T-helper 2 cell treated with Interferon-gamma antibody and Interleukin-4, amounts not matched to agents 5 μg/mL and 100 μg/mL, for 36 hours (primary cell): ENCODE data around the gene ZFR.
A peak's percentile ranks its signal among the peaks of the same experiment; 100 is the strongest.

Experiments used
- DNase-seq: peaks from one replicate; pipeline ENCODE4 v3.0.0; 2021; ENCODE audit warnings: low spot score
- H3K27ac Mint-ChIP-seq: one replicate; pipeline ENCODE4 v1.8.0; 2021; ENCODE audit warnings: mild to moderate bottlenecking, mixed read lengths
- H3K27me3 Mint-ChIP-seq: one replicate; pipeline ENCODE4 v1.8.0; 2021; ENCODE audit warnings: low read depth, mixed read lengths
- H3K36me3 Mint-ChIP-seq: one replicate; pipeline ENCODE4 v1.8.0; 2021; ENCODE audit warnings: low read depth, mixed read lengths
- H3K4me1 Mint-ChIP-seq: one replicate; pipeline ENCODE4 v1.8.0; 2021; ENCODE audit warnings: low read depth, mixed read lengths
- H3K4me3 Mint-ChIP-seq: one replicate; pipeline ENCODE4 v1.8.0; 2022; ENCODE audit warnings: mild to moderate bottlenecking, moderate library complexity, mixed read lengths
- H3K9me3 Mint-ChIP-seq: one replicate; pipeline ENCODE4 v1.8.0; 2021; ENCODE audit warnings: mixed read lengths

Gene ZFR

GRCh38 chr5:32352685-32353084 is 91.9 kb downstream of the ZFR start:
- no peak for DNase-seq
- H3K27me3 Mint-ChIP-seq = no peaks in the 10 kb centered on the region
- H3K27ac Mint-ChIP-seq = no peak overlapping the region
- H3K9me3 Mint-ChIP-seq = peaks cover 14% of the 10 kb centered on the region
- H3K4me1 Mint-ChIP-seq = no peaks in the 10 kb centered on the region
- H3K4me3 Mint-ChIP-seq = no peak overlapping the region
- H3K36me3 Mint-ChIP-seq = peaks cover 22% of the 10 kb centered on the region

GRCh38 chr5:32346869-32347268 is 97.7 kb downstream of the ZFR start:
- no peaks in the 10 kb centered on the region for H3K27me3 Mint-ChIP-seq
- H3K27ac Mint-ChIP-seq = no peak overlapping the region
- no peaks in the 10 kb centered on the region for H3K4me1 Mint-ChIP-seq
- peaks cover 2% of the 10 kb centered on the region for H3K36me3 Mint-ChIP-seq
- no peak for DNase-seq
- no peak overlapping the region for H3K4me3 Mint-ChIP-seq
- H3K9me3 Mint-ChIP-seq = peaks cover 32% of the 10 kb centered on the region

- Mint-ChIP-seq H3K4me1 (no peaks in the 10 kb centered on the region), H3K9me3 (peaks cover 45% of the 10 kb centered on the region), H3K4me3 (no peak overlapping the region), H3K27me3 (no peaks in the 10 kb centered on the region), H3K36me3 (peaks cover 2% of the 10 kb centered on the region), H3K27ac (no peak overlapping the region)
- no peak for DNase-seq
These were observed 101.4 kb downstream of the ZFR start for GRCh38 chr5:32343058-32343672.

- H3K9me3 Mint-ChIP-seq = peaks cover 43% of the 10 kb centered on the region
- H3K4me1 Mint-ChIP-seq = no peaks in the 10 kb centered on the region
- H3K27me3 Mint-ChIP-seq = no peaks in the 10 kb centered on the region
- H3K27ac Mint-ChIP-seq = no peak overlapping the region
- H3K36me3 Mint-ChIP-seq = peaks cover 2% of the 10 kb centered on the region
- no peak for DNase-seq
- H3K4me3 Mint-ChIP-seq = no peak overlapping the region
These were observed 101.9 kb downstream of the ZFR start for GRCh38 chr5:32342656-32343055.

- Mint-ChIP-seq H3K4me3 (no peak overlapping the region), H3K27ac (no peak overlapping the region), H3K27me3 (no peaks in the 10 kb centered on the region), H3K4me1 (no peaks in the 10 kb centered on the region), H3K36me3 (peaks cover 2% of the 10 kb centered on the region), H3K9me3 (peaks cover 41% of the 10 kb centered on the region)
- no peak for DNase-seq
These were observed 104.7 kb downstream of the ZFR start for GRCh38 chr5:32339878-32340277.

- peaks cover 38% of the 10 kb centered on the region for H3K9me3 Mint-ChIP-seq
These were observed 105.3 kb downstream of the ZFR start for GRCh38 chr5:32339198-32339597.

GRCh38 chr5:32332966-32333365 is 111.6 kb downstream of the ZFR start:
- Mint-ChIP-seq H3K27ac (no peak overlapping the region), H3K36me3 (no peaks in the 10 kb centered on the region), H3K9me3 (peaks cover 9% of the 10 kb centered on the region), H3K4me1 (peaks cover 2% of the 10 kb centered on the region), H3K4me3 (no peak overlapping the region), H3K27me3 (peaks cover 2% of the 10 kb centered on the region)
- DNase-seq = no peak

More at GRCh38 chr5:32339198-32339597, 105.3 kb downstream of the ZFR start:
- Mint-ChIP-seq H3K4me1 (no peaks in the 10 kb centered on the region), H3K27ac (no peak overlapping the region), H3K4me3 (no peak overlapping the region), H3K36me3 (peaks cover 2% of the 10 kb centered on the region), H3K27me3 (no peaks in the 10 kb centered on the region)
- DNase-seq = no peak

- H3K36me3 Mint-ChIP-seq = no peaks in the 10 kb centered on the region
- no peak overlapping the region for H3K27ac Mint-ChIP-seq
- H3K27me3 Mint-ChIP-seq = peaks cover 2% of the 10 kb centered on the region
- peaks cover 2% of the 10 kb centered on the region for H3K4me1 Mint-ChIP-seq
- H3K4me3 Mint-ChIP-seq = no peak overlapping the region
- no peak for DNase-seq
- peaks cover 8% of the 10 kb centered on the region for H3K9me3 Mint-ChIP-seq
These were observed 112.2 kb downstream of the ZFR start for GRCh38 chr5:32332361-32332760.

- Mint-ChIP-seq H3K9me3 (peaks cover 8% of the 10 kb centered on the region), H3K27ac (no peak overlapping the region), H3K27me3 (peaks cover 2% of the 10 kb centered on the region), H3K4me1 (peaks cover 2% of the 10 kb centered on the region), H3K36me3 (no peaks in the 10 kb centered on the region), H3K4me3 (no peak overlapping the region)
- no peak for DNase-seq
These were observed 112.6 kb downstream of the ZFR start for GRCh38 chr5:32331935-32332274.

- Mint-ChIP-seq H3K27ac (no peak overlapping the region), H3K27me3 (peaks cover 2% of the 10 kb centered on the region)
These were observed 113.2 kb downstream of the ZFR start for GRCh38 chr5:32331217-32331934.

GRCh38 chr5:32330126-32330971 is 114.2 kb downstream of the ZFR start:
- Mint-ChIP-seq H3K9me3 (no peaks in the 10 kb centered on the region), H3K27me3 (peaks cover 2% of the 10 kb centered on the region), H3K27ac (no peak overlapping the region), H3K4me1 (peaks cover 5% of the 10 kb centered on the region), H3K36me3 (no peaks in the 10 kb centered on the region), H3K4me3 (no peak overlapping the region)
- no peak for DNase-seq

More at GRCh38 chr5:32331217-32331934, 113.2 kb downstream of the ZFR start:
- peaks cover 2% of the 10 kb centered on the region for H3K4me1 Mint-ChIP-seq
- H3K36me3 Mint-ChIP-seq = no peaks in the 10 kb centered on the region
- no peak for DNase-seq
- no peak overlapping the region for H3K4me3 Mint-ChIP-seq
- H3K9me3 Mint-ChIP-seq = peaks cover 6% of the 10 kb centered on the region

- H3K27ac Mint-ChIP-seq = no peak overlapping the region
- peak; percentile 42 for DNase-seq
These were observed 115.1 kb downstream of the ZFR start for GRCh38 chr5:32329395-32329834.

GRCh38 chr5:32326216-32326772 is 118.2 kb downstream of the ZFR start:
- Mint-ChIP-seq H3K27ac (no peak overlapping the region), H3K9me3 (peaks cover 7% of the 10 kb centered on the region), H3K27me3 (peaks cover 2% of the 10 kb centered on the region), H3K4me1 (peaks cover 5% of the 10 kb centered on the region), H3K36me3 (peaks cover 5% of the 10 kb centered on the region), H3K4me3 (no peak overlapping the region)
- DNase-seq = no peak

More at GRCh38 chr5:32329395-32329834, 115.1 kb downstream of the ZFR start:
- Mint-ChIP-seq H3K9me3 (no peaks in the 10 kb centered on the region), H3K4me3 (no peak overlapping the region), H3K36me3 (no peaks in the 10 kb centered on the region), H3K4me1 (peaks cover 5% of the 10 kb centered on the region), H3K27me3 (peaks cover 2% of the 10 kb centered on the region)

GRCh38 chr5:32325616-32326015 is 118.9 kb downstream of the ZFR start:
- no peaks in the 10 kb centered on the region for H3K27me3 Mint-ChIP-seq
- no peak for DNase-seq
- peaks cover 5% of the 10 kb centered on the region for H3K4me1 Mint-ChIP-seq
- peaks cover 7% of the 10 kb centered on the region for H3K9me3 Mint-ChIP-seq
- no peak overlapping the region for H3K4me3 Mint-ChIP-seq
- H3K36me3 Mint-ChIP-seq = peaks cover 5% of the 10 kb centered on the region
- no peak overlapping the region for H3K27ac Mint-ChIP-seq
